ENCODE results near the gene EXOC4.
"Not testable (repeated sequence)": the region's sequence is repeated elsewhere in the genome, so short reads cannot be mapped to it uniquely, and the experiment has no call there.

EXOC4 gene

GRCh38 chr7:133320891-133321290 is 68.0 kb downstream of the EXOC4 start:
- H3K79me2 ChIP-seq (ENCODE audit: insufficient read depth, low read length) = no peaks in the 10 kb centered on the region
- no peak overlapping the region for H3K4me2 ChIP-seq (ENCODE audit: low read length)
- H3K9me3 ChIP-seq (ENCODE audit: low read length) = no peaks in the 10 kb centered on the region
- no peaks in the 10 kb centered on the region for H3K9me2 ChIP-seq (ENCODE audit: low read depth, low read length)
- H3K27me3 ChIP-seq (ENCODE audit: insufficient read depth, low read length) = no peaks in the 10 kb centered on the region
- no peaks in the 10 kb centered on the region for H3F3A ChIP-seq (ENCODE audit: insufficient read depth, low read length)
- no peak overlapping the region for H2AFZ ChIP-seq (ENCODE audit: low read length)
- H3K36me3 ChIP-seq (ENCODE audit: insufficient read depth, low read length) = peaks cover 36% of the 10 kb centered on the region
- TF ChIP-seq CTCF (IDR thresholded peaks at IDR 0.05; ENCODE audit: low read length) (no peak), EZH2 (IDR thresholded peaks at IDR 0.05; ENCODE audit: borderline replicate concordance, low read length) (no peak)
- H3K4me1 ChIP-seq (ENCODE audit: insufficient read depth, low read length, severe bottlenecking) = no peaks in the 10 kb centered on the region
- H4K20me1 ChIP-seq (ENCODE audit: insufficient read depth, low read length) = no peaks in the 10 kb centered on the region
- no peak overlapping the region for H3K9ac ChIP-seq (ENCODE audit: low read length)
- no peak overlapping the region for H3K27ac ChIP-seq (ENCODE audit: low read depth, low read length, poor library complexity, severe bottlenecking)
- no peak overlapping the region for H3K4me3 ChIP-seq (ENCODE audit: low read depth, low read length, poor library complexity, severe bottlenecking)

GRCh38 chr7:133321366-133321765 is 68.5 kb downstream of the EXOC4 start:
- H3K4me2 ChIP-seq (ENCODE audit: low read length); H4K20me1 ChIP-seq (ENCODE audit: insufficient read depth, low read length); H3K9me3 ChIP-seq (ENCODE audit: low read length); H3K27ac ChIP-seq (ENCODE audit: low read depth, low read length, poor library complexity, severe bottlenecking); H3K9ac ChIP-seq (ENCODE audit: low read length); H3K9me2 ChIP-seq (ENCODE audit: low read depth, low read length); H3K79me2 ChIP-seq (ENCODE audit: insufficient read depth, low read length); H3K27me3 ChIP-seq (ENCODE audit: insufficient read depth, low read length); H2AFZ ChIP-seq (ENCODE audit: low read length); H3F3A ChIP-seq (ENCODE audit: insufficient read depth, low read length); H3K4me1 ChIP-seq (ENCODE audit: insufficient read depth, low read length, severe bottlenecking); H3K4me3 ChIP-seq (ENCODE audit: low read depth, low read length, poor library complexity, severe bottlenecking): not testable (repeated sequence)
- H3K36me3 ChIP-seq (ENCODE audit: insufficient read depth, low read length) = peaks cover 37% of the 10 kb centered on the region

- H3F3A ChIP-seq (ENCODE audit: insufficient read depth, low read length); H4K20me1 ChIP-seq (ENCODE audit: insufficient read depth, low read length); H2AFZ ChIP-seq (ENCODE audit: low read length); H3K4me3 ChIP-seq (ENCODE audit: low read depth, low read length, poor library complexity, severe bottlenecking); H3K79me2 ChIP-seq (ENCODE audit: insufficient read depth, low read length); H3K27ac ChIP-seq (ENCODE audit: low read depth, low read length, poor library complexity, severe bottlenecking); H3K9me3 ChIP-seq (ENCODE audit: low read length); H3K4me1 ChIP-seq (ENCODE audit: insufficient read depth, low read length, severe bottlenecking); H3K9me2 ChIP-seq (ENCODE audit: low read depth, low read length); H3K4me2 ChIP-seq (ENCODE audit: low read length); H3K27me3 ChIP-seq (ENCODE audit: insufficient read depth, low read length); H3K9ac ChIP-seq (ENCODE audit: low read length): not testable (repeated sequence)
- H3K36me3 ChIP-seq (ENCODE audit: insufficient read depth, low read length) = peaks cover 26% of the 10 kb centered on the region
Observed at GRCh38 chr7:133326745-133327144, 73.9 kb downstream of the EXOC4 start.

GRCh38 chr7:133328021-133328420 is 75.1 kb downstream of the EXOC4 start:
- not testable (repeated sequence) for H2AFZ ChIP-seq (ENCODE audit: low read length); H3K79me2 ChIP-seq (ENCODE audit: insufficient read depth, low read length); H3K4me3 ChIP-seq (ENCODE audit: low read depth, low read length, poor library complexity, severe bottlenecking); H3K4me1 ChIP-seq (ENCODE audit: insufficient read depth, low read length, severe bottlenecking); H3K4me2 ChIP-seq (ENCODE audit: low read length); H3K27me3 ChIP-seq (ENCODE audit: insufficient read depth, low read length); H3F3A ChIP-seq (ENCODE audit: insufficient read depth, low read length); H3K9me2 ChIP-seq (ENCODE audit: low read depth, low read length); H3K9me3 ChIP-seq (ENCODE audit: low read length); H4K20me1 ChIP-seq (ENCODE audit: insufficient read depth, low read length); H3K9ac ChIP-seq (ENCODE audit: low read length); H3K27ac ChIP-seq (ENCODE audit: low read depth, low read length, poor library complexity, severe bottlenecking)
- peaks cover 23% of the 10 kb centered on the region for H3K36me3 ChIP-seq (ENCODE audit: insufficient read depth, low read length)

- Histone ChIP-seq H3K4me2 (ENCODE audit: low read length) (no peak overlapping the region), H3K79me2 (ENCODE audit: insufficient read depth, low read length) (0 out of 2 replicates have a peak, but pooled peaks cover 4% of the 10 kb centered on the region), H3K9ac (ENCODE audit: low read length) (no peak overlapping the region)
Observed at GRCh38 chr7:133330085-133330484, 77.2 kb downstream of the EXOC4 start.

More at GRCh38 chr7:133330085-133330484, 77.2 kb downstream of the EXOC4 start:
- Histone ChIP-seq H3K4me1 (ENCODE audit: insufficient read depth, low read length, severe bottlenecking) (no peaks in the 10 kb centered on the region), H3K9me2 (ENCODE audit: low read depth, low read length) (no peaks in the 10 kb centered on the region), H3F3A (ENCODE audit: insufficient read depth, low read length) (no peaks in the 10 kb centered on the region), H3K9me3 (ENCODE audit: low read length) (no peaks in the 10 kb centered on the region), H3K4me3 (ENCODE audit: low read depth, low read length, poor library complexity, severe bottlenecking) (no peak overlapping the region), H3K27me3 (ENCODE audit: insufficient read depth, low read length) (no peaks in the 10 kb centered on the region), H3K36me3 (ENCODE audit: insufficient read depth, low read length) (peaks cover 36% of the 10 kb centered on the region), H3K27ac (ENCODE audit: low read depth, low read length, poor library complexity, severe bottlenecking) (no peak overlapping the region), H2AFZ (ENCODE audit: low read length) (no peak overlapping the region), H4K20me1 (ENCODE audit: insufficient read depth, low read length) (no peaks in the 10 kb centered on the region)
- TF ChIP-seq EZH2 (IDR thresholded peaks at IDR 0.05; ENCODE audit: borderline replicate concordance, low read length) = no peak
- no peak for TF ChIP-seq CTCF (IDR thresholded peaks at IDR 0.05; ENCODE audit: low read length)

Data from OCI-LY1 (cell line).